Vagina (tissue), 2 donors: ENCODE results near the gene CZIB.

Experiments
- POLR2A ChIP-seq, 2 donors: fragments of 450-650 bp; IDR thresholded peaks; one replicate each; pipeline ENCODE4 v1.6.1; 2017; ENCODE audit warnings: antibody characterized with exemption in 2 of 2, mild to moderate bottlenecking in 2 of 2, moderate library complexity in 2 of 2
- POLR2AphosphoS5 ChIP-seq, 2 donors: sonication (generic); formaldehyde crosslinking; IDR thresholded peaks; one replicate each; pipeline ENCODE4 v1.9.0; 2017; ENCODE audit warnings: antibody characterized with exemption in 2 of 2, mild to moderate bottlenecking in 2 of 2, low read depth in 1 of 2; ENCODE audit not compliant: insufficient read depth in 1 of 2

DNA sequence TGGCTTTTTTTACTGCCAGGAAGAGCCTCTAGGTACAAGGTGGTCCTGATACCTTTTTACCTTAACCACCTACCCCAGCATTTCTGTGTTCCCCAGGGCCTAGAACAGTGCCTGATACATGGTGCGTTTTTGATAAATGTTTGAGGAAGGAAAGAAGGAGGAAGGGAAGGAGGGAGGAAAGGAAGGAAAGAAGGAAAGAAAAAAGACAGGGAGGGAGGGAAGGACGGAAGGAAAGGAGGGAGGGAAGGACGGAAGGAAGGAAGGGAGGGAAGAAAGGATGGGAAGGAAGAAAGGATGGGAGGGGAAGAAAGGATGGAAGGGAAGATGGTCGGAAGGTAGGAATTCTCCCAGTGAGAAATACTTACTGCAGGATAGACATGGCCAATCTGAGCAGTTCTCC is 29.9 kb upstream of the CZIB start:
- TF ChIP-seq POLR2AphosphoS5 (IDR thresholded peaks at IDR 0.05; ENCODE audit: insufficient read depth in 1 of 2, low read depth in 1 of 2): no peak
- TF ChIP-seq POLR2A (IDR thresholded peaks at IDR 0.05): no peak
